Hepatic stellate cell (primary cell): ENCODE measurements around the gene KRTAP20-2.

Experiments used
- DNase-seq: peaks from one replicate; pipeline ENCODE4 v3.0.0; 2011; ENCODE audit warnings: low spot score

The KRTAP20-2 gene

DNA sequence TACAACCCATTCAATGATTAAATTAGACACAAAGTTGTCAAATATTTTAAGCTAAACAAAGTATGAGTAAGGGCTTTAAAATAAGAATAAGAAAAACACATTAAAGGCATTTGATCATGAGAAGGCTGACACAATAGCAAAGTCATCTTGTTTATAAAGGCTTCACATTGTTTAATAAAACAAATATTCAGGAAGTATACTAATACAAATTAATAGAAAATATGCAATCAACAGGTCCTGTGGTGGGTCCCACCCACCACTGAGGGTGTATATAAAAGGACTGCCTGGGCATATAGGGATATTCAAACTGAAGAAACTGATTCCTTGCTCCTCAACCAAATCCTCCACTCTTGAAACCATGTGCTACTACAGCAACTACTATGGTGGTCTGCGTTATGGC, at the start of gene KRTAP20-2:
Gene KRTAP20-2, plus strand, starts transcription at position 301 of the 400 bp plus-strand sequence. Its CDS starts 58 bp downstream, at position 359.
- DNase-seq, result no peak

DNA sequence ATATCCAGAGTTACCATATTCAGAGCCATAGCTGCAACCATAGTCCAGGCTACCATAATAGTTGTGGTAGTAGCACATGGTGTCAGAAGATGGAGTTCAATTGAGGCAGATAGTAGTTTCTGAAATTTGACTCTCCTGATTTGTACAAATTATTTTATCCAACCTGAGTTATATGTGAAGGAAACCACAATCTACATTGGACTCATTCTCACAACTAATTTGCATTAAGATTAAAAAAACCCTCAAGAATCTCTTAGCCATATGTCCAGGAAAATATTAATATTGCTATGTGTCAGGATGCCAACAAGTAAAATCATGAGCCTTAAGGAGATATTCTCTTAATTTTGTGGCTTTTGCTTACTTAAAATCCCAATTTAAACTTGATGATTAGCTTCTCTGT, 44.7 kb upstream of the KRTAP20-2 start, which contains the start of gene KRTAP22-2:
Gene KRTAP22-2, minus strand, starts transcription at position 101 of the 400 bp plus-strand sequence.
- no peak for DNase-seq

DNA sequence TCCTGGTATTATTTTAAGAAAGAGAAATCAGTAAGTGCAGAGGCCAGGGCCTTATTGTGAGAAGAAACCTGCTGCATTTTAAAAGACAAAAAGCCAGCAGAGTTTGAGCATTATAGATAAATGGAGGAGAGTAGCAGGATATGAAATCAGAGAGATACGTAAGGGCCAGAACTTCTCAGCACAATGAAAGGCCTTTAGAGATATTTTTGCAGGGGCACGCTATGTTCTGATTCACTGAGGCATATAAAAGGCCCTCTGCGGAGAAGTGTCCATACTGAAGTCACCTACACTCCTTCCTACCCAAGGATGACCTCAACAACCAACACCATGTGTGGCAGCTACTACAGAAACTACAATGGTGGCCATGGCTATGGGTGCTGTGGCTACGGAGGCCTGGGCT, 42.9 kb upstream of the KRTAP20-2 start, which contains the start of gene KRTAP6-3:
Gene KRTAP6-3, plus strand, starts transcription at position 301 of the 400 bp plus-strand sequence. Its CDS starts 6 bp downstream, at position 307.
- no peak for DNase-seq

DNA sequence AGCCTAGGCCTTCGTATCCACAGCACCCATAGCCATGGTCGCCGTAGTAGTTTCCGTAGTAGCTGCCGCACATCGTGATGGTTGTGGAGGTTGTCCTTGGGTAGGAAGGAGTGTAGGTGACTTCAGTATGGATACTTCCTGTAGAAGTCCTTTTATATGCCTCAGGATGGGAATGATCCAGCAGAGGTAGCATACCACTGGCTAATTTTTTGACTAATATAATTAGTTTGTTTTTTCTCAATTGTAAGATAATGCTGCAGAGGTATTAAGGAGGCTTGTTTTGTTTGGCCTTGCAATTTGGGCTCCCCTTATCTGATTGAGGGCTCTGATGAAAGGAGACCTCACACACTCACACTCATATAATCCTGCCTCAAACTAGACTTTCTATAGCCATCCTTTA, 36.2 kb upstream of the KRTAP20-2 start, which contains the start of gene KRTAP6-2:
Gene KRTAP6-2, minus strand, starts transcription at position 101 of the 400 bp plus-strand sequence. Its CDS starts 28 bp downstream, at position 73.
- DNase-seq, result no peak

DNA sequence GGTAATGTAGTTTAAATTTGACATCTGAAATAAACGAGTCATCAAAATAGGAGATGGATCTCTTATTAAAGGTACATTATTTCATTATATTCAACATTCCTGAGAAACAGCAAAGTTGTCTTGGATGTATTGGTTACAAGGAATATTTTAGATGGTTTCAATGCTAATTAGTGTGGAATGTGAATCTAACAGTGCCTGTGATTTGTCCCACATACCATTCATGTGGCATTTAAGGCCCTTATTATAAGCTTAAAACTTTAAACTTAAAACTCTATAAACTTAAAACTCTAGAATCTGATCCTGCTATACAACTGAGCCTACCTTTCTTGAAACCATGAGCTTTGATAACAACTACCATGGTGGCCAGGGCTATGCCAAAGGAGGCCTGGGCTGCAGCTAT, 34.2 kb upstream of the KRTAP20-2 start, which contains the start of gene KRTAP22-1:
Gene KRTAP22-1, plus strand, starts transcription at position 301 of the 400 bp plus-strand sequence.
- DNase-seq, result no peak

DNA sequence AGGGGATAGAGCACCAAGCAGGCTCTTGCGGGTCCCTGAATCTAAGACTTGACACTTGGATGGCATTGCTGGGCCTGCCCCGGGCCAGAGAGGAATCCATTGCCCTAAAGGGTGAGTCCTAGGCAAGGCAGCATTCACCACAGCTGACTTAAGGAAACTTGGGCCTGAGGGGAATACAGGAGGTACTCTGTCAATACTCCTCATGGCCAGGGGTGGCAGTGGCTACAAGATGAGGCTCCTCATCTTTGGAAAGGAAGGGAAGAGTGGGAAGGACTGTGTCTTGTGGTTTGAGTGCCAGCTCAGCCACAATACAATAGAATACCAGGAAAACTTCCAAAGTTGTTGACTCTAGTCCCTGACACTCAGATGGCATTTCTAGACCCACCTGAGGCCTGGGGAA, 29.0 kb upstream of the KRTAP20-2 start:
- no peak for DNase-seq

DNA sequence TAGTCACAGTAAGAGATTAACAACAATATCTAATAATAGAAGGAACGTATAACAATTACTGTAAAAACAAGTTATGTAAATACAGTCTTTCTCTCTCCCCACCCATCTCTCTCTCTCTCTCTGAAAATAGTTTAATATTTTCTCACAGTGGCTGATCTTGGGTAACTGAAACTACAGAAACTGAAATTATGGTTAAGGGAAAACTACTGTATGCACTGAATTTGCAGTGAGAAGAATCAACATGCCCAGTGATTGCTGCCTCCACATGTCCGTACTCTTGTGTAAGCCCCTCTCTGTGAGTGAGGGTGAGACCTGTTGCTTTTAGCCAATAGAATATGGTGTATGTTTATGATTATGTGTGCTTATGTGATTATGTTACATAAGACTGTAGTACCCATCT, 22.9 kb upstream of the KRTAP20-2 start:
- no peak for DNase-seq

DNA sequence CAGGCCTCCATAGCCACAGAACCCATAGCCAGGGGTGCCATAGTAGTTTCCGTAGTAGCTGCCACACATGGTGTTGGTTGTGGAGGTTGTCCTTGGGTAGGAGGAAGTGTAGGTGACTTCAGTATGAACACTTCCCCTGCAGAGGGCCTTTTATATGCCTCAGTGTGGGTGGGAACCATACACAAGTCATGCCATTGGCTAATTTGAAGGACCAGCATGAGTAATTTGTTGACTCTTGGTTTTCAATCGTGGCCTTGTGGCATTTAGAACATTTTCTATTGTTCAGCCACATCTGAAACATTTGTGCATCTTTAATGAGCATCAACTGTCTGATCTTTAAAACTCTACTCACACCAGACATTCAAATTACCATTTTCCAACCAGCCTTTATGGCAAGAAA, 21.2 kb upstream of the KRTAP20-2 start, which contains the start of gene KRTAP6-1:
Gene KRTAP6-1, minus strand, starts transcription at position 95 of the 400 bp plus-strand sequence. Its CDS starts 26 bp downstream, at position 69.
- no peak for DNase-seq

DNA sequence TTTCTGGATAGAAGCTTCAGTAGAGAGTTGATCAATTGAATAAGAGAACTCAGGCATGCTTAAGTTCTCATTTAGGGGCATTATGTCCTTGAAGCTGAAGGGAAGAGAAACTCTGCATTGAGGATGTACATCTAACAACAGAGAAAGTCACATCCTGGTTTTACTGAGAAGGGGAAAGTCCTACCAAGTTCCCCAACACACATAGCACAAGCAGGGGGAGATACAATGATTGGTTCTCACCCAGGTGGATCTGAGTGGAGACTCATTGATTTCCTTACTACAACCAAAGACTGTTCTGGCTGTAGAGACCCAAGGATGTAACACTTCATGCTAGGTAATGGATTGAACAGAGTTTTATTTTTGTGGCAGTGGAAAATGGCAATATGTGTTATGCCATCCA, 19.8 kb upstream of the KRTAP20-2 start:
- no peak for DNase-seq

DNA sequence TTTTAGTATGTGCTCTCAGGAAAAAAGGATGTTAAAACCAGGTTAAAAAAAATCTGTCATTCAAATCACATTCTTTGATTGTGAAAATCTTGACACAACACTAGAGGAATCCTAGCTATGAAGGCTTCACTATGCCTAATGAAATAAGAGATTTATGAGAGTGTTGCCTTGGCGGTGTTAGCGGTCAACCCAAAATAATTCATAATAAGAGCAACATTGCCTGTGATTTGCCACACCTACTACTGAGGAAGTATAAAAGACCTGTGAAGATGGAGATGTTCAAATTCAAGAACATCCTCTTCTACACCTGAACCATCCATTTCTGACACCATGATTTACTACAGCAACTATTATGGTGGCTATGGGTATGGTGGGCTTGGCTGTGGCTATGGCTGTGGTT, 18.9 kb upstream of the KRTAP20-2 start, which contains the start of gene KRTAP20-1:
Gene KRTAP20-1, plus strand, starts transcription at position 301 of the 400 bp plus-strand sequence. Its CDS starts 30 bp downstream, at position 331.
- DNase-seq, result no peak

DNA sequence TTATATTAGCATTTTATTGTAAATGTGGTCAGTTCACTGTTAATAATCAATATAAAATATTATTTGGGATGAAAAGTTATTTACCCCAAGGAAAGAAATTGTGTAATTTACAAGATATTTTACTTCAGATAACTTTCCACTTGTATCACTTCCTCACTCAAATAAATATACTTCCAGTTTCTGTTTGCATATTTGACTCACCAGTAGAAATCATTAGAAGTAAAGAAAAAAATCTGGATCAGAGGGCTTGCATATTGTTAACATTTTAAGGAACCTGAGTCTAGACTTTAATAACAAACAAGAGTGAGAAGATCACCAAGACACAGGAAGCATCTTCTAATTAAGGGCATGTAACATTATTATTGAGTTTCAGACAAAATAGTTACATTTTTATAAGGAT, 14.9 kb upstream of the KRTAP20-2 start:
- DNase-seq, result no peak

DNA sequence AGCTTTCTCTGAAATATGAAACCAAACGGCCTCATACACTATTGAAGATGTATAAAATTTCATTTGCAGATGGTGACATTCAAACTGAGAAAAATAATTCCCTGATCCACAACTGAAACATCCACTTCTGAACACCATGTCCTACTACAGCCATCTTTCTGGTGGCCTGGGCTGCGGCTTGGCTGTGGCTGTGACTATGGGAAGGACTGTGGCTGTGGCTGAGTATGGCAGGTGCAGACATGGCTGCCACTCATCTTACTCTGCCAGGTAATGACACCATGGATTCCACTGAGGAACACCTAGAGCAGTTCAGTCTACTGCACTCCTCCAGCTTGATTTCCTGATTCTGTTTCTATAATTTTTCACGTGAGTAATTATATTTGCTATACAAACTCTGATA, 14.5 kb upstream of the KRTAP20-2 start, which contains the start of gene KRTAP20-4:
Gene KRTAP20-4, plus strand, starts transcription at position 106 of the 400 bp plus-strand sequence.
- no peak for DNase-seq

DNA sequence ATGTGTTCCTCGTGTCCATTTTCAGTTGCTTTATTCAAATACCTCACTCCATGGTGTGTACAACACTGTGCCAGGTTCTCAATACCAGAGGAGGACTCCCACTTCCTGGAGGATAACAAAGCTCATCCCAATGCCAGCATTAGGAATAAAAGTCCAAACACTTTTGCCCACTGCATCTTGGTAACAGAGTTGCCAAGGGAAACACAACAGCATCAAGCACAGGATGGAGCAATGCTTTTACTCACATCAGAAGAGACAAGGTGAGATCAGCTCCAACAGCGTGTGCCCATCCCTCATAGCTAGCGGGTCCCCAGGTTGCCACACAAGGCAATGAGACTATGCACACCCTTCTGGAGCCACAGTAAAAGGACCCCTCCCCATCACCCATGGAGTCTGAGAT, 11.6 kb upstream of the KRTAP20-2 start:
- no peak for DNase-seq

DNA sequence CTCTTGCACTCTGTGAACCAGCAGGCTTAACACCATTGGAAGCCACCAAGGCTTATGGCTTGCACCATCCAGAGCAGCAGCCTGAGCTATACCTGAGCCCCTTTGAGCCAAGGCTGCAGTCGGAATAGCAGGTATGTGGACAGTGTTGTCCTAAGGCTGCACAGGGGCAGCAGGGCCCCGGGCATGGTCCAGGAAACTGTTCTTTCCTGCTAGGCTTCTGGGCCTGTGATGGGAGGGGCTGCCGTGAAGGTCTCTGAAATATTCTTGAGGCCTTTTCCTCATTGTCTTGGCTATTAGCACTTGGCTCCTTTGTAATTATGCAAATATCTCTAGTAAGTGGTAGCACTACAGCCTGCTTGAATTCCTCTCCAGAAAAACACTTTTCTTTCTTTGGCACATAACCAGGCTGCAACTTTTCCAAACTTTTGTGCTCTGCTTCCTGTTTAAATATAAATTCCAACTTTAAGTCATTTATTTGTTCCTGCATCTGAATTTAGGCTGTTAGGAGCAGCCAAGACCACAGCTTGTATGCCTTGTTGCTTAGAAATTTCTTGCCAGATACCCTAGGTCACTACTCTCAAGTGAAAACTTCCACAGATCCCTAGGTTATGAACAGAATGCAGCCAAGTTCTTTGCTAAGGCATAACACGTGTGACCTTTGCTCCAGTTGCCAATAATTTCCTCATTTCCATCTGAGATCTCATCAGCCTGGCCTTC, 9.4 kb upstream of the KRTAP20-2 start:
- DNase-seq, result no peak

DNA sequence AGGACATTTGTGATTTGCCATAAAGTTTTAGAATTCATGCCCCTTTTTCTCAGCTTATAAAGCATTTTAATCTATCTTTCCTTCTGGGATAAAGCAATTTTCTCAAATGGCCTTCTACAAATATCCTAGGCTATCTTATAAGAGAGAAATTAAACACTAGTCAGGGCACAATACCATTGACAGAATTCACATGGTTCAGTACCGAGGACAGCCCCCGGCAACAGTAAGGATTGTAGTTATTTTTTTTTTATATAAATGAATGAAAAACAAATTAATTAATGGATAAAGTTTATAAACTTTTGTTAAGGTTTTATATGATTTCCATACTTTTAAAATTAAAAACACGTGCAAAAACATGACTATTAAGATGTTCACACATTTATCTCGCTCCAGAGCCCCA, 6.9 kb upstream of the KRTAP20-2 start:
- no peak for DNase-seq

DNA sequence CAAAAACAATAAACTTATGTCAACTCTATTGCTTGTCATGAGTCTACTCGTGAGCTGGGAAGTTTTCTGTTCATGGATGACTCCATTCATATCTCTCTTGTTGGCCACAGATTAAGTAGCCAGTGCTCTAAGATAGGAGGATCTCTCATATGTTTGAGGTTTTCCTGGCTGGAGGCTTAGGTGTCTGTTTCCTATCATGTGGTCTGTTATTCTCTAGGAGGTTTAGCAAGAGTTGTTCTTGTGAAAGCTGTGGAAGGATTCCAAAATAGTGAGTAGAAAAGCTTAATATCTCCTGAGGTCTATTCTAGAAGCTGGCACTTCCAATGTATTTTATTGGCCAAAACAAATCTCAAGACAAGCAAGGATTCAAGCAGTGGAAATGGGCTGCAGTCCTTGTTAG, 5.8 kb upstream of the KRTAP20-2 start:
- DNase-seq, result no peak

DNA sequence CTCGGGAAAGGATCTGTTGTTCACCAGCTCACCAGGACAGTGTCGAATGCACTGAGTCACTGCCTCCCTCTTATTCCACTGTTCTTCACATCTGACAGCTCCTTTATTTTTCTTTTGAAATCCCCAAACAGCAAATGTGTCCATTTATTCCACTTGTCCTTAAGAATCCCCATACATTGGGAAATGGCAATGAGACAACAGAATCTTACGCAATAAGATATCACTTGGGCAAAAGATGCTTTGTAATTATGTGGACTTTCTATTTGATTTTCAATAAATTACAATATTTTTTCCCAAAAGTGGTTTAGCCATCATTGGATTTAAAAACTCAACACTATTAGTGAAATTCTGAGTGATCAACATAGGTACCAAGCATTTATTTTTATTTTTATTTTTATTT, 3.7 kb downstream of the KRTAP20-2 start:
- no peak for DNase-seq

DNA sequence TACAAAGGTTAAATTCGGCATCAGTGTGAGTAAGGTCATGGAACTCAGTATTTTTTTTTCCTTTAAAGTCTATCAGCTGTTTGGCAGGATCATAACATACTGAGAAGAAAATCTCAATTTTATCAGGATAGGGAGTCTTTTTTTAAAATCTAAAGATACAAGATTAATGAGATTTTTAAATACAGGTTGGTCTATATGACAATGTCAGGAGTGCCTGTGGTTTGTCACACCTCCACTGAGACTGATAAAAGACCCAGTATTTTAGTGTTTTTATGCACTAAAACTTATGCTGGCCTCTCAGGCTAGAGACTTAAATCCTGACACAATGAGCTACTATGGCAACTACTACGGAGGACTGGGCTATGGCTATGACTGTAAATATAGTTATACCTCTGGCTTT, 7.6 kb downstream of the KRTAP20-2 start, which contains the start of gene KRTAP20-3:
Gene KRTAP20-3, plus strand, starts transcription at position 301 of the 400 bp plus-strand sequence.
- no peak for DNase-seq

DNA sequence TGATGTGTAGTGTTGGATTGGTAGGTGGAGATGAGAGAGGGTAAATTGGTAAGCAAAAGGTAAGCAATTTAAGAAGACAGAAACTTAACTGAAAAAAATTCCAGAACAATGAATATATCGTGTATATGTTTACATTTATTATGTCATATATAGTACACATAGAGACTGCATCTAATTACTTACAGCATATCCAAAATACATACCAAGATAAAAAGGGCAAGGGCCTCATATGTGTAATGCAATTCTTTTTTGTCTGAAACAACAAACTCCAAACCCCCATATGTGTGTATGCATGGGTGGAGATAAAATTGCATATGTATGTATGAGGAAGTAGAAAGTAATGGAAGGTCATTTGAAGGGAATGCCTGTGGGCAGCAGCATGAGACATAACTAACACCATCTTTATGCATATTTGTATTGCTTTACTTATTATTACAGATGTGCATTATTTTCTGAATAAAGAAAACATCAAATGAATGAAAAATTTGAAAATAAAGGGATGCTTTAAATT, 12.0 kb downstream of the KRTAP20-2 start:
- no peak for DNase-seq

DNA sequence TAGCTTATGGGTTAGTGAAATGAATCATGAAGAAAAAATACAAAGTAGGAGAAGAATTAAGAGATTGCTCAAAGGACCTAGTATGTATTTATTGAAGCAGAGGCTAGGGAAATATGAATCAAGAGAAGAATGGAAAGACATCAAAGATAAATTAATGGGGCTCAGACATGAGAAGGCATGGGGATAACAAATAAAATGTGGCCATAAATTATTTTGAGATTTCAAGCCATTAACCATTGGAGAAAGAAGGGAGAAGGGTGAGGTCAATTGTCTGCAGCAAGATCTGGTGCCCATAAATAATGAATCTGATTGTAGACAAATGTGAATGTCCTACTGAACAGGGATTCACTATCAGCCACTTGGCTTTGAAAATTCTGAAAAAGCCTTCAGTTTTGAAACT, 17.9 kb downstream of the KRTAP20-2 start:
- DNase-seq, result no peak

DNA sequence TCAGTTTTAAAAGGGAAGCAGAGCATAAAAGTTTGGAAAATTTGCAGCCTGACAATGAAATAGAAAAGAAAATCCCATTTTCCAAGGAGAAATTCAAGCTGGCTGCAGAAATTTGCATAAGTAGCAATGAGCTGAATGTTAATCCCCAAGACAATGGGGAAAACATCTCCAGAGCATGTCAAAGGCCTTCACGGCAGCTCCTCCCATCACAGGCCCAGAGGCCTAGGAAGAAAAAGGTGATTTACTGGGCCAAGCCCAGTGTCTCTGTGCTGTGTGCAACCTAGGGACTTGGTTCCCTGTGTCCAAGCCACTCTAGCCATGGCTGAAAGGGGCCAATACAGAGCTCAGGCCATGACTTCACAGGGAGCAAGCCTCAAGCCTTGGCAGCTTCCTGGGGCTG, 33.8 kb downstream of the KRTAP20-2 start:
- DNase-seq, result no peak

DNA sequence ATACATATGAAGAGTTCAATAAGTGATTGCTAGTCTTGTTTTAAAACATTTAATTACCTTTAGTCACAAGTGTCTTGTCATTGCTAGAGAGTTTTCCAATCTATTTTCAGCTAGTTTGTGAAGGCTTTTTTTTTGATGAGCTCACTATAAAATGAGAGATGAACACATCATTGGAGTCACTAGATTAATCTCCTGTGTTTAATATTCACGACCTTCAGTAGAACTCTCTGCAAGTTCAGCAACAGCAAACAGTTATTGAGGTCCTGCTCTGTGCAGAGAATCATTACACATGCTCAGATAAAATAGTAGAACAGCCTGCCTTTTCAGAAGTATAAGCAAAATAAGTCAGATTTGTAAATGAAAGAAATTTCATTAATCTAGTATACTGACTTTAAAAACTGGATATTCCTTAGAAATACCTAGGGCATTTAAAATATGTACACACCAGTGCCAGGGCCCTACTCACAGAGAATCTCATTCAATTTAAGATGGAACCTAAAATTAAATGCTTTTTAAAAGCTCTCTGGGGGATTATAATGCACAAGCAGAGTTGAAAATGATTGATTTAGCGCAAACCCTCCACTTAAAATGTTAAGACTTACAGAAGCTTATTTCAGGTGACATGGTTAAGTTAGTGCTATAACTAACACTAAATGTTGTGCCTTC, 38.1 kb downstream of the KRTAP20-2 start:
- DNase-seq, result no peak

DNA sequence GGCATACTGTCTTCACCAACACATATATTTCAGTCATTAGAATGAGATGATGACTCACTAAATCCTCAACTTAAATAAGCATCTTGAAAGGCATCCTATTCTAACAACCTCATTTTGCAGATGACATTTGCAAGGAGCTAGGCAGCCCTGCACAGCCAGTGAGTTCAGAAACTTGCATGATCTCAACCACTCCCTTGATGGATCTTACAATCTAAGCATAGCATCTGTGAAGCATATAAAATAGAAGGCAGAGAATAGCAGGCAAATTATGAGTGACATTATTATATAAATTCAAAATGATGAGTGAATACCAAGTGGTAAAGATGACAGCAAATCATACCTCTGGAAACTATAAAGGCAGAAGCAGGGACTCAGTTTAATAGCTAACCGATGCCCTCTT, 39.3 kb downstream of the KRTAP20-2 start:
- no peak for DNase-seq
